A673 (cell line): ENCODE measurements around the gene NTN1. TPM values are rescaled to one million over a fixed set of nuclear protein-coding genes. Genes with fewer than 3 reads are reported as not detected.

Source experiments
- BruUV-seq: library from RNA; stranded (reverse); fragments of 400-500 nt; replicated peaks from 2 replicates; lab custom pipeline; 2021; lab: Mats Ljungman, UMichigan
- CTCF ChIA-PET: fragments of 300-600 bp; sonication (Branson Sonifier 250); formaldehyde crosslinking; loops from one replicate; lab custom pipeline; 2022; ENCODE audit warnings: antibody characterized with exemption; lab: Charles Lee
- POLR2A ChIA-PET: fragments of 300-600 bp; sonication (Branson Sonifier 250); formaldehyde crosslinking; loops from one replicate; lab custom pipeline; 2022; ENCODE audit warnings: antibody characterized with exemption; ENCODE audit not compliant: low non-redundant PET; lab: Charles Lee
- DNase-seq: peaks from one replicate; pipeline ENCODE4 v3.0.0-alpha.2; 2015; ENCODE audit warnings: low spot score
- H3K27ac ChIP-seq: fragments of 200-600 bp; sonication (generic); 2 replicates; pipeline ENCODE4 v1.5.1; 2016; ENCODE audit warnings: mixed run types, low read depth, mild to moderate bottlenecking, mixed read lengths, antibody characterized with exemption, low read length; ENCODE audit not compliant: poor library complexity, severe bottlenecking
- H3K27me3 ChIP-seq: fragments of 200-600 bp; sonication (generic); replicated peaks from 2 replicates; pipeline ENCODE4 v1.6.1; 2017; ENCODE audit warnings: mixed run types, low read depth, mild to moderate bottlenecking, mixed read lengths, antibody characterized with exemption, low read length; ENCODE audit not compliant: insufficient read depth, poor library complexity
- H3K36me3 ChIP-seq: fragments of 200-600 bp; sonication (generic); 2 replicates; pipeline ENCODE4 v1.6.1; 2016; ENCODE audit warnings: mixed run types, mild to moderate bottlenecking, mixed read lengths, antibody characterized with exemption, low read length; ENCODE audit not compliant: insufficient read depth, poor library complexity, severe bottlenecking
- H3K4me1 ChIP-seq: fragments of 200-600 bp; sonication (generic); 2 replicates; pipeline ENCODE4 v1.6.1; 2017; ENCODE audit warnings: mixed run types, mild to moderate bottlenecking, mixed read lengths, antibody characterized with exemption, low read length; ENCODE audit not compliant: insufficient read depth, poor library complexity, severe bottlenecking
- H3K4me3 ChIP-seq: fragments of 200-600 bp; sonication (generic); 2 replicates; pipeline ENCODE4 v1.5.1; 2016; ENCODE audit warnings: low read depth, mixed run types, mild to moderate bottlenecking, mixed read lengths, low read length; ENCODE audit not compliant: poor library complexity, severe bottlenecking
- H3K9me3 ChIP-seq: fragments of 200-600 bp; sonication (generic); 2 replicates; pipeline ENCODE4 v1.6.1; 2016; ENCODE audit warnings: mixed run types, low read depth, mild to moderate bottlenecking, mixed read lengths, antibody characterized with exemption, low read length; ENCODE audit not compliant: poor library complexity, severe bottlenecking
- EZH2 ChIP-seq: fragments of 200-600 bp; sonication (generic); IDR thresholded peaks from 2 replicates; pipeline ENCODE4 v1.6.1; 2017; ENCODE audit warnings: borderline replicate concordance, low read depth, mild to moderate bottlenecking, mixed read lengths, antibody characterized with exemption, low read length; ENCODE audit not compliant: poor library complexity, severe bottlenecking
- intact Hi-C: fragments of 100-400 bp; cut with micrococcal nuclease; formaldehyde crosslinking; loops from one replicate; pipeline ENCODE4 v1.10.0; 2022; ENCODE audit not compliant: unreplicated experiment
- total RNA-seq: library from RNA; stranded (reverse); gene quantifications from 2 replicates; pipeline ENCODE4 v1.2.3, GENCODE V29; 2021
- TF ChIP-seq, protein P1 (sequence below): fragments of 300-800, 200-600 bp; sonication (generic); conservative IDR thresholded peaks from 2 replicates; pipeline ENCODE4 v1.5.1; 2017; ENCODE audit warnings: low read depth, mild to moderate bottlenecking, antibody characterized with exemption, low read length, moderate library complexity, mixed read lengths

Gene NTN1
- total RNA-seq, 1 experiment from 2014 or later, result 4.3 TPM

DNA sequence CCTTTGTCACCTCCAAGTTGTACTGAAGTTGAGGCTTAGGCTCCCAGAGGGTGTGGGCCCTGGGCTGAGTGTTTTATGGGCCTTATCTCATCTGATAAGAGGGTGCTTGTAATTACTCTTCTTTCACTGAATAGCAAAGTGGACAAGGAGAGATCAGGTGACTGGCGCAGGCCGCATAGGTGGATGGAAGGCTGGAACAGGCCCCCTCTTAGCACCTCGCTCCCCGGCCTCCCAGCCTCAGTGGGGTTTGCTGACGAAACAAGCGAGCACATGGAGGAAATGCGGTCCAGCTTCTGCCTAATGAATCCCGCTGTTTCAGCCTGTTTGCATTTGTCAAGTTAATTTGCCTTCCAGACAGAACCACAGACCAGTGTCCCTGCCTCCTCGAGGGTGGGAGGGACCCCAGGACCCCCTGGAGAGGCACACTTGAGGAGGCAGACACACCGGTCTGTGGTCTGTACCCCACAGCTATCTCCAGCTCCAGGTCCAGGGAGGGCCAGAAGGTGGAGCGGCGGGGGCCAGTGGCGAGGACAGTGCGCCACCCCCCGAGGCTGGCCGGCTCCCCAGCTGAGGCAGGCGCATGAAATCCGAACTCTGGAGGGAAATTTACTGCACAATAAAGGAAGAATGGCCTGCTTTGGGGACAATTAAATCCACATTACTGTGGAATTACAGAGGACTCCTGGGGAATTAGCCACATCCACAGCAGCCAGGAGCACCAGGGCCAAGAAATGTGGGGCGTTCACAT is 123.4 kb downstream of the NTN1 start:
- ChIA-PET CTCF (interaction anchor here (0.6 kb wide), 1 partner anchor 410 kb away, joined by 3 read pairs; no protein-coding TSS in a partner anchor), POLR2A (no interaction called here)
- H3K9me3 ChIP-seq, result no peaks in the 10 kb centered on the region
- peaks cover 3% of the 10 kb centered on the region for H3K4me1 ChIP-seq
- H3K36me3 ChIP-seq, result no peaks in the 10 kb centered on the region
- H3K27ac ChIP-seq, result no peak overlapping the region
- no peak for TF ChIP-seq EZH2
- TF ChIP-seq, protein P1, sequence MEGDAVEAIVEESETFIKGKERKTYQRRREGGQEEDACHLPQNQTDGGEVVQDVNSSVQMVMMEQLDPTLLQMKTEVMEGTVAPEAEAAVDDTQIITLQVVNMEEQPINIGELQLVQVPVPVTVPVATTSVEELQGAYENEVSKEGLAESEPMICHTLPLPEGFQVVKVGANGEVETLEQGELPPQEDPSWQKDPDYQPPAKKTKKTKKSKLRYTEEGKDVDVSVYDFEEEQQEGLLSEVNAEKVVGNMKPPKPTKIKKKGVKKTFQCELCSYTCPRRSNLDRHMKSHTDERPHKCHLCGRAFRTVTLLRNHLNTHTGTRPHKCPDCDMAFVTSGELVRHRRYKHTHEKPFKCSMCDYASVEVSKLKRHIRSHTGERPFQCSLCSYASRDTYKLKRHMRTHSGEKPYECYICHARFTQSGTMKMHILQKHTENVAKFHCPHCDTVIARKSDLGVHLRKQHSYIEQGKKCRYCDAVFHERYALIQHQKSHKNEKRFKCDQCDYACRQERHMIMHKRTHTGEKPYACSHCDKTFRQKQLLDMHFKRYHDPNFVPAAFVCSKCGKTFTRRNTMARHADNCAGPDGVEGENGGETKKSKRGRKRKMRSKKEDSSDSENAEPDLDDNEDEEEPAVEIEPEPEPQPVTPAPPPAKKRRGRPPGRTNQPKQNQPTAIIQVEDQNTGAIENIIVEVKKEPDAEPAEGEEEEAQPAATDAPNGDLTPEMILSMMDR, result no peak
- intact Hi-C loops, result no loop called here
- no peak overlapping the region for H3K4me3 ChIP-seq
- DNase-seq, result no peak
- no peaks in the 10 kb centered on the region for H3K27me3 ChIP-seq
- BruUV-seq, result no TSS peak

DNA sequence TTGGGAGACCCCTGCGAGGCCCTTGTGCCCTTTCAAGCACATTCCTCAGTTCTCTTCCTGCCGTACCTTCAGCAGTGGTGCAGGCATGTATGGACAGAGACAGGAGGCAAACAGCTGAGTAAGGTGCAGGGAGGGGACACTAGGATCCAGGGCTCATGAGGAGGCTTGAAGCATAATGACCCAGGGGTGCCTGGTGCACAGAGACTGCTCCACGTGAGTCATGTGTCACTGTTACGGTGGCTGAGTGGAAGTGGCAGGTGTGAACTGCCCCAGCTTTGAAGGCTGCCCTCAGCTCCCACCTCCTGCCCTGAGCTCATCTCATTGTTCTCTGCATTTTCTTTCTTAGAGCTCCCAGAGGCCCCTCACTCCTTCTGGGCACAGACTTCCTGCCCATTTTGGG is 124.8 kb downstream of the NTN1 start:
- CTCF ChIA-PET, result no interaction called here
- Histone ChIP-seq H3K9me3 (no peaks in the 10 kb centered on the region), H3K27ac (no peak overlapping the region), H3K4me3 (no peak overlapping the region), H3K36me3 (no peaks in the 10 kb centered on the region), H3K27me3 (no peaks in the 10 kb centered on the region), H3K4me1 (no peaks in the 10 kb centered on the region)
- no peak for TF ChIP-seq EZH2
- TF ChIP-seq, protein P1, result no peak
- no TSS peak for BruUV-seq
- intact Hi-C loops, result no loop called here
- no peak for DNase-seq
- POLR2A ChIA-PET, result no interaction called here

DNA sequence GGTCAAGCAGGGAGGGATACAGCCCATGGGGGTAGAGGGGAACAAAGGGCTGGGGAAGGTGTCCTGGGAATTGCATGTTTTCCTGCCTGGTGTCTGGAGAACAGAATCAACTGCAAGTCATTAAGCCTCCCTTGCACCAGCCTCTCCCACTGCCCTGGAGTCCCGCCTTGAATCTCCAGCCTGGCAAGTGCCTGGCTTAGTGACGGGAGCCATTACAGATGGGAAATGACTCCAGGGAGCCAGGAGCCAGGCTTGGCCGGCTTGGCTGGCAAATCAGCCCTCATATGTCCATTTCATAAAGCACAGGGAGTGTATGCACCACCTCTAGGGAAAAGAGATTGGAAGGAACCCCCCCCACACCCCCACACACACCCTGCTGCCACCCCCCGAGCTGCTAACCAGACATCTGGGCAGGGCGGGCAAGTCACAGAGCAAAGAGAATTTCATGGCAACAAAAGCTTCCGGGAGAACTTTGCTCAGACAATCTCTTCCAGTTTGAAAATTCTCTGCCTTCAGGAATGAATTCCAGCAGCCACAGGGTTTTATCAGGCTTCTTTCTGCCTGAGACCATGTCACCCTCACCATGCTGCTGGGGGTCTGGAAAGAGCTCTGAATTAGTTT is 127.7 kb downstream of the NTN1 start:
- CTCF ChIA-PET, result no interaction called here
- H3K27me3 ChIP-seq, result no peaks in the 10 kb centered on the region
- no peaks in the 10 kb centered on the region for H3K36me3 ChIP-seq
- H3K4me3 ChIP-seq, result no peak overlapping the region
- H3K27ac ChIP-seq, result no peak overlapping the region
- TF ChIP-seq, protein P1, result no peak
- no peak for TF ChIP-seq EZH2
- H3K9me3 ChIP-seq, result no peaks in the 10 kb centered on the region
- H3K4me1 ChIP-seq, result no peaks in the 10 kb centered on the region
- POLR2A ChIA-PET, result no interaction called here
- no peak for DNase-seq
- no TSS peak for BruUV-seq
- intact Hi-C loops, result no loop called here
